GM04503 (cell line): Measurements from ENCODE around the gene PPP1R11.

Experiments
- DNase-seq: peaks from one replicate; pipeline ENCODE4 v3.0.0-alpha.2; 2012; ENCODE audit warnings: low read depth

The PPP1R11 gene

GRCh38 chr6:30061858-30062458 lies 5.0 kb upstream of the PPP1R11 start:
- DNase-seq: no peak

- no peak for DNase-seq
Observed at GRCh38 chr6:30062471-30063178, 4.4 kb upstream of the PPP1R11 start.

GRCh38 chr6:30063315-30063714 lies 3.7 kb upstream of the PPP1R11 start:
- DNase-seq: no peak

GRCh38 chr6:30066082-30066481 lies 916 bp upstream of the PPP1R11 start:
- no peak for DNase-seq

- DNase-seq: no peak
Observed at GRCh38 chr6:30067460-30068139, 602 bp downstream of the PPP1R11 start.

- no peak for DNase-seq
Observed at GRCh38 chr6:30071081-30071818, 4.3 kb downstream of the PPP1R11 start.

GRCh38 chr6:30071858-30072257 lies 4.9 kb downstream of the PPP1R11 start:
- no peak for DNase-seq

GRCh38 chr6:30073489-30074235 lies 6.7 kb downstream of the PPP1R11 start:
- DNase-seq: no peak

- no peak for DNase-seq
Observed at GRCh38 chr6:30074331-30075093, 7.5 kb downstream of the PPP1R11 start.

- no peak for DNase-seq
Observed at GRCh38 chr6:30075094-30075789, 8.2 kb downstream of the PPP1R11 start, which contains the start of gene RNF39. Gene RNF39, minus strand, starts transcription at chr6:30075769. Its CDS starts 184 bp downstream, at chr6:30075585.

GRCh38 chr6:30075790-30076732 lies 9.1 kb downstream of the PPP1R11 start:
- no peak for DNase-seq

- no peak for DNase-seq
Observed at GRCh38 chr6:30077218-30077617, 10.2 kb downstream of the PPP1R11 start.

- no peak for DNase-seq
Observed at GRCh38 chr6:30087876-30088275, 20.9 kb downstream of the PPP1R11 start.

- peak; percentile 91 for DNase-seq
Observed at GRCh38 chr6:30091577-30092381, 24.8 kb downstream of the PPP1R11 start.

- no peak for DNase-seq
Observed at GRCh38 chr6:30092852-30093543, 26.0 kb downstream of the PPP1R11 start.

- no peak for DNase-seq
Observed at GRCh38 chr6:30093951-30094661, 27.1 kb downstream of the PPP1R11 start.

- no peak for DNase-seq
Observed at GRCh38 chr6:30096829-30097228, 29.8 kb downstream of the PPP1R11 start.
